Testis (tissue), 3 donors: ENCODE measurements around the gene FNDC5. TPM values are rescaled to one million over a fixed set of nuclear protein-coding genes. Genes with fewer than 3 reads are reported as not detected.

Experiments used
- DNase-seq: peaks from one replicate; pipeline ENCODE4 v3.0.0-alpha.2; 2019
- H3K27ac ChIP-seq, 2 donors: fragments of 200-600 bp; sonication (generic); one replicate each; pipeline ENCODE4 v1.5.1; 2019
- H3K27me3 ChIP-seq: fragments of 200-600 bp; sonication (generic); one replicate; pipeline ENCODE4 v1.5.1; 2019
- H3K36me3 ChIP-seq: fragments of 200-600 bp; sonication (generic); one replicate; pipeline ENCODE4 v1.5.1; 2017; ENCODE audit warnings: low read depth; ENCODE audit errors: missing control alignments
- H3K4me1 ChIP-seq: fragments of 200-600 bp; sonication (generic); one replicate; pipeline ENCODE4 v1.5.1; 2019
- H3K4me3 ChIP-seq, 2 donors: fragments of 200-600 bp; sonication (generic); one replicate each; pipeline ENCODE4 v1.5.1; 2017 to 2019
- H3K9me3 ChIP-seq: fragments of 200-600 bp; sonication (generic); one replicate; pipeline ENCODE4 v1.5.1; 2017
- CTCF ChIP-seq, 3 experiments: fragments of 450-650 bp in 2 of 3; fragments of 200-600 bp in 1 of 3; sonication (generic) in 1 of 3; IDR thresholded peaks; one replicate each; pipeline ENCODE4 v1.5.1; 2016 to 2019; ENCODE audit warnings: antibody characterized with exemption in 3 of 3, mild to moderate bottlenecking in 2 of 3, moderate library complexity in 1 of 3
- POLR2A ChIP-seq: fragments of 450-650 bp; IDR thresholded peaks from one replicate; pipeline ENCODE4 v1.6.1; 2017; ENCODE audit warnings: antibody characterized with exemption, mild to moderate bottlenecking, moderate library complexity
- WGBS, 2 donors: methylation state at CpG; one replicate each; pipeline ENCODE4 v1.1.5; 2018; 5-methylcytosine and 5-hydroxymethylcytosine counted together
- intact Hi-C: fragments of 100-400 bp; cut with DNase I; formaldehyde crosslinking; loops from one replicate; pipeline ENCODE4 v1.15.1; 2023; ENCODE audit warnings: low total_unique reads
- polyA plus RNA-seq: library from polyadenylated mRNA; stranded (reverse); fragments of 350-450 nt; fragmentation: Illumina TruSeq; extraction: RNeasy Lipid Tissue Mini Kit (QIAGEN cat#74804); gene quantifications from one replicate; pipeline ENCODE4 v1.2.3, GENCODE V29; 2014; ENCODE audit warnings: low read depth, low replicate concordance; ENCODE audit not compliant: insufficient read depth
- total RNA-seq, 2 donors: library from RNA; depleted of rRNA; stranded (reverse); fragments of >200 nt; gene quantifications; one replicate each; pipeline ENCODE4 v1.2.3, GENCODE V29; 2016

Gene FNDC5
- total and polyA plus RNA-seq, 3 donors from 2014 or later, result 9.4 to 16.3 (median 11.3) TPM

GRCh38 chr1:32855861-32856617 lies 14.7 kb downstream of the FNDC5 start:
- no peaks in the 10 kb centered on the region for H3K4me1 ChIP-seq
- H3K4me3 ChIP-seq, result no peak overlapping the region
- intact Hi-C loops, result no loop called here
- no peaks in the 10 kb centered on the region for H3K9me3 ChIP-seq
- no peak for TF ChIP-seq CTCF (IDR thresholded peaks at IDR 0.05)
- TF ChIP-seq POLR2A, result no peak
- WGBS, 2 donors, result 90 to 94% methylated on average over 13 of the region's 13 CpGs
- DNase-seq, result no peak
- H3K27ac ChIP-seq, result no peak overlapping the region
- no peaks in the 10 kb centered on the region for H3K36me3 ChIP-seq
- no peaks in the 10 kb centered on the region for H3K27me3 ChIP-seq

DNA sequence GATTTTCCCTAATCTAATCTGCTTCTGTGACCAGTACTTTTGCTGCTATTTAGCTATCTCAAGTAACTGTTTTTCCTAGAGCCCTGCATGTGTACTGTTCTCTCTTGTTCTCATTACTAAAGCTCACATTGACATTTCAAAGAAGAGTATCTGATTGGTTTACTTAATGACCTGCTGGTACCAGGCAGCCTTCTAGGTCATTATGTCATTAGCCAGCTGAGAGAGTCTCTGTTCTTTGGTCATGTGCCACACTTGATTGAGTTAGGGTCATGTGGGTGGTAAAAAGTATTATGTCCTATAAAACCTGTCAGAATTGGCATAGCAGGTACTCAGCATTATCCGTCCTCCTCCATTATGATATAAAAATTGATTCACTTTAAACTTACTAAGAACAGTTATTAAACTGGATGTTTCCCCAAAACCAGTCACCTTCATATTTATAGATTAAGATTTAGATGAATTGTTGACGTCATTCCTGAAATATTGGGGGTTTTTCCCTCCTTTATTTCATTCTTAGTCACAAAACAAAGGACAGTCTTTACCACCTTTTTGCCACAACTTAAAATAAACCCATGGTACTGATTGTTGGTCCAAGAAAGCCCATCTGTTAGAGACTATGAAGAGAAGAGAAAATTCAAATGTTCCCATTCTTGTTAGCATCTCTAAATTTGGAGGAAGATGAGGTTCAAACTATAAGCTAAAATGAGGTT lies 22.2 kb downstream of the FNDC5 start:
- WGBS, 2 donors, result 44 to 45% methylated on average over 2 of the region's 2 CpGs
- no peaks in the 10 kb centered on the region for H3K36me3 ChIP-seq
- no peak for TF ChIP-seq POLR2A
- no peak for TF ChIP-seq CTCF (IDR thresholded peaks at IDR 0.05)
- no peak for DNase-seq
- H3K27me3 ChIP-seq, result no peaks in the 10 kb centered on the region
- H3K27ac ChIP-seq, result no peak overlapping the region
- no peaks in the 10 kb centered on the region for H3K9me3 ChIP-seq
- H3K4me3 ChIP-seq, result no peak overlapping the region
- intact Hi-C loops, result no loop called here
- H3K4me1 ChIP-seq, result no peaks in the 10 kb centered on the region

DNA sequence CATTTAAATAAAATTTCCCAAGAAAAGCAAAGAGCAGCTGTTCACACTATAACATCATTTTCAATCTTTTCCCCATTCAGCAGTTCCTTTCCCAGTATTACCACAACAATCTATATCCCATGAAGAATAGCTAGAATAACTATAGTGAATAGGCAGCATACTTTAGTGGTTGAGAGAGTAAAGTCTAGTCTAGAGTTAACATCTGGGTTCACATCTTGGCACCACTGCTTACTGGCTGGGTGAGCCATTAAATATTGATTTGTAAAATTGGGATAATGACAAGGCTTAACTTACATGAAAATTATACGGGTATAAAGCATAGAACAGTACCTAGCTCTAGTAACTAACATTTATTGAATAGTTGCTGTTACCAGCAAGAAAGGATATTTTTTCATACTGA lies 38.8 kb downstream of the FNDC5 start:
- H3K36me3 ChIP-seq, result no peaks in the 10 kb centered on the region
- H3K27me3 ChIP-seq, result no peaks in the 10 kb centered on the region
- DNase-seq, result no peak
- no peak overlapping the region for H3K27ac ChIP-seq
- no peak for TF ChIP-seq CTCF (IDR thresholded peaks at IDR 0.05)
- TF ChIP-seq POLR2A, result no peak
- intact Hi-C loops, result no loop called here
- H3K9me3 ChIP-seq, result no peaks in the 10 kb centered on the region
- H3K4me1 ChIP-seq, result no peaks in the 10 kb centered on the region
- no peak overlapping the region for H3K4me3 ChIP-seq
- WGBS, 2 donors, result 92 to 97% methylated on average over 1 of the region's 1 CpG

DNA sequence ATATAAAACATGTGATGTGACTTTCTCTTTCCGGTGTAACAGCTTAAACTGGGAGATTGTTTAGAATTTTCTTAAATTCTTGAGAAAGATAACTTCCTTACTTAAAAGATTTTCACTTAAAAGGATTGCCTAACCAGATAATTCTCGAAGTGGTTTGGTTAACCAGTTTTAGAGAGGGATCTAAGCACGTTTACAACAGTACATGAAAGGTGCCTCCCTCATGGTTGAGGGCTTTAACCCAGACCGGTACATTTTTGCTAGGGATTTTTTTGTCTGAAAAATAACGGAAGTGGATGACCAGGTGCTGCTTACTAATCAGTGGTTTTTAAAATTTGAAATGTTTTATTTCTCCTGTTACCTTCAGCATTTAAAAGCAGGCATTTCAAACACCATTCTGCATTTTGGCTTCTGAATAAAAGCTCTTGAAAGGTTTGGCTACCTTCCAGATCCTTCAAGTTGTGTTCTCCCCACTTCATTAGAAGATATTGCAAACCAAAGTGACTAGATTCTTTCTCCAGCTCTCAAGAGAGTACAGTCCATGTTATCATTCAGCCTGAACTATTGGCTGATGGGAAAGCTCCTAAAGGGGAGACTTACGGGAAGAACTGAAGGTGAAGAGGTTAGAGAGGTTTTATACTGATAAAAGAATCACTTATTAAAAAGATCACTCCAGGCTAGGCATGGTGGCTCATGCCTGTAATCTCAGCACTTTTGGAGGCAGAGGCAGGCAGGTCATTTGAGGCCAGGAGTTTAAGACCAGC lies 40.4 kb downstream of the FNDC5 start:
- H3K4me1 ChIP-seq, result no peaks in the 10 kb centered on the region
- 86 to 87% methylated on average over 6 of the region's 6 CpGs for WGBS, 2 donors
- H3K27ac ChIP-seq, result no peak overlapping the region
- no peak overlapping the region for H3K4me3 ChIP-seq
- no peaks in the 10 kb centered on the region for H3K27me3 ChIP-seq
- no peak for DNase-seq
- H3K9me3 ChIP-seq, result no peaks in the 10 kb centered on the region
- no peaks in the 10 kb centered on the region for H3K36me3 ChIP-seq
- intact Hi-C loops, result no loop called here
- no peak for TF ChIP-seq CTCF (IDR thresholded peaks at IDR 0.05)
